Midbrain (tissue), 1 donor: ENCODE data around the gene KRTAP10-1.
"Not testable (repeated sequence)": the region's sequence is repeated elsewhere in the genome, so short reads cannot be mapped to it uniquely, and the experiment has no call there.

ENCODE experiments used
- DNase-seq: peaks from one replicate; lab custom pipeline; 2025; lab: John Stamatoyannopoulos, UW

Gene KRTAP10-1

DNA sequence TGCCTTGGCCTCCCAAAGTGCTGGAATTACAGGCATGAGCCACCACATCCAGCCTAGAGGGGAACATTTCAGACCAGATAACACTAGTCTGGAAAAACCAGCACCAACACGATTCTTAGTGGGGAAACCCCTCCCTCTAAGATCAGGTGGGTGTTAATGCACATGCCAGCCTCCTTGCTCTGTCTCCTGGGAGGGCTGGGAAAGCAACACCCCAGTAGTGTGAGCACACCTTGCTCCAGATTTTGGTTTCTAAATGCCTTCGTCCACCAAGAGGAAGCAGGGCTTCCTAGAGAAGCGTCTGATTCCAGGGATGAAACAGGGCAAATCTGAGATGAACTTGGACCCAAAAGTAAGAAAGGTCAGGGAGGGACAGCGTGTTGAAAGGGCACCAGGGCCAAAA lies 31.3 kb upstream of the KRTAP10-1 start:
- no peak for DNase-seq

GRCh38 chr21:44569861-44570517 lies 30.0 kb upstream of the KRTAP10-1 start:
- DNase-seq, result no peak

- no peak for DNase-seq
Observed at GRCh38 chr21:44568667-44569556, 28.9 kb upstream of the KRTAP10-1 start.

DNA sequence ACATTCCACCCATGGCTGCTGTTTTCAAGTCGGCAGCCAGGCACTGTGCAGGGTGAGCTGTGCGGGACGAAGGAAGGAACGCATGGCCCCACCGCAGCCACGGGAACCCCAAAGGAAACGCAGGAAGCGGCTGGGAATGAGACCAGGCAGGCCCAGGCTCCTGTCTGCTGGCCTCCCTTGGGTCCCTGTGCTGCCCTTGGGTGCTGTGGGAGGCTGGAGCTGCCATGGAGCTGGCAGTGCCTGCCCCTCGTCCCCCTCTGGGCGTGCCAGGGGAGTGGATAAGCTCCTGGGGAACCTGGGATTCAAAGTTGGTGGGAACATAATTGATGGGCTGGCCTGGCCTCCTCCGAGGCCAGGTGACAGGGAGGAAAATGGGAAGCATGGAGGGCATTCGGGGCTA lies 28.3 kb upstream of the KRTAP10-1 start:
- DNase-seq, result no peak

GRCh38 chr21:44567481-44568171 lies 27.6 kb upstream of the KRTAP10-1 start:
- DNase-seq, result no peak

- no peak for DNase-seq
Observed at GRCh38 chr21:44566403-44566802, 26.4 kb upstream of the KRTAP10-1 start.

DNA sequence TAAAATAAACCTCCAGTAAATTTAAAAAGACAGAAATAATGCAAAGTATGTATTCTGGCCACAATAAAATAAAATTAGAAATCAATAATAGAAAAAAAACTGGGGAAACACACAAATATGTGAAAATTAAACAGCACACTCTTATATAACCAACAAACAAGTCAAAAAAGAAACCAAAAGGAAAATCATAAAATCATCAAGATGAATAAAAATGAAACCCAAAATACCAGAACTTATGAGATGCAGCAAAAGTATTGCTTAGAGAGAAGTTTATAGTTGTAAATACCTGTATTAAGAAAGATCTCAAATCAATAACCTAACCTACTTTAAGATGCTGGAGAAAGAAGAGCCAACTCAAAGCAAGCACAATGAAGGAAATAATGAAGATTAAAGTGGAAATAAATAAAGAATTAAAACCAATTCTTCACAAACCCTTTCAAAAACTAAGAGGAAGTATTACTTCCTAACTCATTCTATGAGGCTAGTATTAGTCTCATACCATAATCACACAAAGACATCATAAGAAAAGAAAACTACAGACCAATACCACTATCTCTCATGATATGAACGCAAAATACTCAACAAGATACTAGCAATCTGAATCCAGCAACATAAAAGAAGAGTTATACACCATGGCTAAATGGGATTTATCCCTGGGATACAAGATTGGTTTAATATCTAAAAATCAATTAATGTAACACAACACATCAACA lies 25.0 kb upstream of the KRTAP10-1 start:
- DNase-seq, result no peak

DNA sequence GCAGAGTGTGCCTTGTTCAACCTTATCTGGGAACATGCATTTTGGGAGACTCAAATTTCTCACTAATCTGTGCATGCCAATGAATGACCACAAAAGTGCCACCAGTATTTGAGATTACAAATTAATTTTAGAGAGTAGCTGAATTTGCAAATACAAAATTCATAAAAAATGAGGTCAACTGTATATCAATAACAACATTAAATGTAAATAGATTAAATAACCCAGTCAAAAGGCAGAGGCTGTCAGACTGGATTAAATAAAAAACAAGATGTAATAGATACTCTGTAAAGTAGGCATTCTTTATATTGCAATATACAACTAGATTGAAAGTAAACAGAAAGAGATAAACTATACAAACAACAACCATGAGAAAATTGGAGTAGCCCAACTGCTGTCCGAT lies 24.1 kb upstream of the KRTAP10-1 start:
- DNase-seq, result no peak

- no peak for DNase-seq
Observed at GRCh38 chr21:44558695-44559094, 18.7 kb upstream of the KRTAP10-1 start, which contains the start of gene KRTAP10-3. KRTAP10-3 (minus strand) TSS chr21:44558795; CDS start chr21:44558715, 80 bp downstream.

GRCh38 chr21:44558329-44558675 lies 18.3 kb upstream of the KRTAP10-1 start:
- DNase-seq, result not testable (repeated sequence)

DNA sequence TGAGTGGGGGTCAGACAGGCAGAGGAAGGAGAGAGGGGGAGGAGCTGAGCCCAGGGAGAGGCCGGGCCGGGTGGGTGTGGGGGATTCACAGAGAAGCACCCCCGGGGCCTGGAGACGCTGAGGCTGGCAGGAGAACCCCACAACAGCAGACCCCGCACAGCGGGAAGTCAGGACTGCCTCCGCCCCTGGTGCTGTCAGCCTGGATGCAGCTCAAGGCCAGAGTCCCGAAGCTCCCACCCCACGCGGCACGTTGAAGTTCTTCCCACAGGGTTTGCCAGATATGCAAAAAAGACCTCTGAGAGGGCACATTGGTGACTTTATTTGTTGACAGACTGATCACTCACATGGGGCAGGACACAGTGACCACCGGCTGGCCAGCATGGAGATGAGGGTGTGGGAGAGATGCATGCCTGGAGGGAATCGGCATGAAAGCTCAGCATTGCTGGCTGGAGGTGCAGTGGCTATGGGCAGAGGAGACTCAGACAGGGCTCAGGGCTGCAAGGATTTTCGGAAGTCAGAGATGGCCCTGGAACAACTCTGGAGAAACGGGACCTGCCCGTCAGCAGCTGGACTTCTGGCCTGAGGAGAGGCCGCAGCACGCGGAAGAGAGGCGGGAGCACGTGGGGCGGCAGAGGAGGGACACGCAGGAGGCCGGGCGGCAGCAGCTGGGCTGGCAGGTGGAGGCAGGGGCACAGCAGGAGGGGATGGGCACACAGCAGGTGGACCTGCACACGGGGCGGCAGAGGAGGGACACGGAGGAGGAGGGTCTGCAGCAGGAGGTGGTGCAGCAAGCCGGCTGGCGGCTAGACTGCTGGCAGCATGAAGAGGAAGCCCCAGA lies 17.7 kb upstream of the KRTAP10-1 start:
- DNase-seq, result no peak

DNA sequence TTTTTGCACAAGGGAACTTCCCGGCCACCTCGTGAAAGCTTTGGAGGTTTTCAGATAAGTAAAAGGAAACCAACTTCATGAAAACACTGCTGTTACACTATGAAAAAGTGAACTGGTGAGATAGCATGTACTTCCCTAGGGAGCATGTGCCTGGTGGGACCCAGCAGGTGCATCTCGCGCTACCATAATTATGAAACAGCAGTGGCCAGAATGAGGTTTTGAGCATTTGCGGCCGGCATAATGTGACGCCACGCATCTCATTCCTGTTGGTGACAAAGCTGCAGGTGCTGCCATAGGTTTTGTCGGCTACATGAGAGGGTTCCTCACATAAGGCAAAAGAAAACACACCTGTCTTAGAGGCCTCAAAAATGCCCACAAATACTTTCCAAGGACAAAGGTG lies 16.9 kb upstream of the KRTAP10-1 start:
- DNase-seq, result no peak

- DNase-seq, result no peak
Observed at GRCh38 chr21:44555200-44555875, 15.3 kb upstream of the KRTAP10-1 start.

- DNase-seq, result no peak
Observed at GRCh38 chr21:44552681-44553080, 12.7 kb upstream of the KRTAP10-1 start.

DNA sequence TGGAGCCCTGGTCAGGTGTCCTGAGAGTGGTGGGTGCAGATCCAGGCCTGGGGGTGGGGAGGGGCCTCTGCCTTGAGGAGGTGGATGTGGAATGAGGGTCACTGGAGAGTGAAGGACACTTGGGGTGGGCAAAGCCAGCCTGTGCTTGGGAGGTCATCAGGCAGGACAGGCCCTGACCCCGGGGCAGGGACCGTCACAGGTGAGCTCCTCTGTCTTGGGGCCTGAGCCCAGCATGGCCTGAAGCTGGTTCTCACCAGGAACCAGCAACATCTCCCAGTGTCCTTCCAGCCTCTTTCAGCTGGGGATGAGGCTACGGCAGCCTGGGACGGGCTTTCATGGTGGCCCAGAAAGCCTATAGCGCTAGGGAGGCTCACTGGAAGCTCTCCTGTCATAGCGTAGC lies 12.1 kb upstream of the KRTAP10-1 start:
- DNase-seq, result no peak

- DNase-seq, result no peak
Observed at GRCh38 chr21:44551340-44551961, 11.5 kb upstream of the KRTAP10-1 start, which contains the start of gene KRTAP10-2. KRTAP10-2 (minus strand) TSS chr21:44551505; CDS start chr21:44551458, 47 bp downstream.

DNA sequence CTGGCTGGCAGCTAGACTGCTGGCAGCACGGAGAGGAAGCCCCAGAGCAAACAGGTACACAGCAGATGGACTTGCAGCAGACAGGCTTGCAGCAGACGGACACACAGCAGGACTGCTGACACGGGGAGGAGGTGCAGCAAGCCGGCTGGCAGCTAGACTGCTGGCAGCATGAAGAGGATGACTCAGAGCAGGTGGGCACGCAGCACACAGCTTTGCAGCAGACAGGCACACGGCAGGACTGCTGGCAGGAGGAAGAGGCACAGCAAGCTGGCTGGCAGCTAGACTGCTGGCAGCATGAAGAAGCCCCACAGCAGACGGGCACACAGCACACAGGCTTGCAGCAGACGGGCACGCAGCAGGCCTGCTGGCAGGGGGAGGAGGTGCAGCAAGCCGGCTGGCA lies 10.8 kb upstream of the KRTAP10-1 start:
- no peak for DNase-seq

DNA sequence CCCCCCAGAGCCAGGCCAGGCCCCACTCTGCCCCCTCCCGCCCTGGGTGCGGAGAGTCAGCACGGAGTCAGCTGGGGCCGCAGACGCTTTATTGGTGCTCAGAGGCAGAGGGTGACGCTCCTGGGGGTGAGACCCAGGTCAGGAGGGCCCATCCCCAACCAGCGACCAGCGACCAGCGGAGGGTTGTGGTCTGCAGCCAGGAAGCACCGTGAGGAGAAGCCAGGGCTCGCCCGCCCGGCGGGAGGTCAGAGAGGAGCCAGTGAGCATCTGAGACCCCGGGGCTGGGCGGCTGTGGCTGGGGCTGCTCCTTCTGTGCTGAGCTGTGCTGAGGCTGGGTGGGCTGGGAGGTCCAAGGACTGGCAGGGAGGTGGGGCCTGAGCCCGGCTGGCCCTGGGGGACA lies 10.3 kb upstream of the KRTAP10-1 start:
- not testable (repeated sequence) for DNase-seq

GRCh38 chr21:44549525-44550211 lies 9.7 kb upstream of the KRTAP10-1 start:
- DNase-seq, result no peak
